Activated T-helper 9 cell treated with anti-CD3 and anti-CD28 coated beads, Interleukin-2, amount 50 U/mL, for 16 hours (primary cell): ENCODE data around the gene UQCR10.
"Not testable (repeated sequence)": the region's sequence is repeated elsewhere in the genome, so short reads cannot be mapped to it uniquely, and the experiment has no call there.

ENCODE experiments used
- DNase-seq: peaks from one replicate; pipeline ENCODE4 v3.0.0-alpha.2; 2020; ENCODE audit warnings: low read depth

UQCR10 gene

DNA sequence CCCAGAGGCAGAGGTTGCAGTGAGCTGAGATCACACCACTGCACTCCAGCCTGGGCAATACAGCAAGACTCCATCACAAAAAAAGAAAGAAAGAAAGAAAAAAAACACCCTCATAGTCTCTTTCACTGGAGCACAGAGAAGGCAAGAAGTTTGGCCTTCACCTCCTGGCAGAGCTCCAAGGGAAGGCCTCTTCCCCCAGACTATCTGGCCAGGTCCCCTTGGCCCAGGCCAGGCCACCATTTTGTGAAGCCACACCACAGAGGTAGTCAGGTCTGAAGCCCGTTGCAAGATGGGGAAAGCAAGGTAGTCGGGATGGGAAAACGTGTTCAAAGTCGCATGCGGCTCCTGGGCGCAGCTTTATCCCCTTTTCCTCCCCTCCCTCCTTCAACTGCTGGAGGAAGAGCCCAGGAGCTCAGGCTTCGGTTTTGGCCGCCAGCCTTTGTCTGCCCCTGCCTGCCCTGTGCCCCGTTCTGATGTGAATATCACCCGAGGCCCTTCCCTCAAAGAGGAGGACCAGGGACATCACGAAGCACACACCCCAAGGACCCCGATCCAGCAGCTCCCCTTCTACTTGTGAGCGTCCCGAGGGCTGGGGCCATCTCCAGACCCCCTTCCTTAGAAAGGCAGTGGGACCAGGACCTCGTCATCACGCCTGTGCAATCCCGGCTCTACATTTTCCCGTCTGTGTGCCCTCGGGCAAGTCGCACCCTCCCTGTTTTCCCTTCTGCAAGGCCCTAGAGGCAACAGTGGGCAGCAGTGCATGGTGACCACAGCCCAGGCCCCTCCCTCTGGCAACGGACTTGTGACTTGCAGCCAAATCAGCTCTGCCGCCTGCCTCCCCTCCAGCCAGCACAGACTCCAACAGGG, 29.7 kb upstream of the UQCR10 start:
- no peak for DNase-seq

DNA sequence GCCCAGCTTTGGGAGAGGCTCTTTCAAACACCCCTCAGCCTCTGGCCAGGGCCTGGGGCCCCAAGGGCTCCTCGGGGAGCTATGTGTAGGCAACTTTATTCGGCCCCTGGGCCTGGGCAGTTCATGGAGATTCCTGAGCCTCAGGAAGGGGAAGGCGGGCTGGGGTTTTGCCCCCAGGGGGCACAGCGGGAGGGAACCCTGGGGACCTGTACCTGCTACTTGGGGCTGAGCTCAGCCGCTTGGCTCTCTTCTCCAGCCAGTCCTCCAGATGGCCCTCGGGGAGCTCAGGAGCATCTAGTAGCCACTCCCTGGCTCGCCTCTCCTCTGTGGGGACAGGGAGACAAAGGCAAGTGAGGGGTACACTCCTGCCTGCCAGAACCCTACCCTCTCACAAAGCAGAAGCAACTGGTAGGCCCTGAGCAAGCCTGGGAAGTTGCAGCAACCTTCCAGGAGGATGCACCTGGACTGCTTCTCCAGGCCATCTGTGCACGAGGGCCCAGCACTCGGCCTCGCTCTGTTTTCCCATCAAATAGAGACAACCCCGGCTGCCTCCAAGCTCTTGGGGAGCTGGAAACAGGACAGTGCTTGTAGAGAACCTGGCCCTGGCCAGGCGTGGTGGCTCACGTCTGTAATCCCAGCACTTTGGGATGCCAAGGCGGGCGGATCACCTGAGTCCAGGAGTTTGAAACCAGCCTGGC, 28.9 kb upstream of the UQCR10 start:
- DNase-seq: no peak

DNA sequence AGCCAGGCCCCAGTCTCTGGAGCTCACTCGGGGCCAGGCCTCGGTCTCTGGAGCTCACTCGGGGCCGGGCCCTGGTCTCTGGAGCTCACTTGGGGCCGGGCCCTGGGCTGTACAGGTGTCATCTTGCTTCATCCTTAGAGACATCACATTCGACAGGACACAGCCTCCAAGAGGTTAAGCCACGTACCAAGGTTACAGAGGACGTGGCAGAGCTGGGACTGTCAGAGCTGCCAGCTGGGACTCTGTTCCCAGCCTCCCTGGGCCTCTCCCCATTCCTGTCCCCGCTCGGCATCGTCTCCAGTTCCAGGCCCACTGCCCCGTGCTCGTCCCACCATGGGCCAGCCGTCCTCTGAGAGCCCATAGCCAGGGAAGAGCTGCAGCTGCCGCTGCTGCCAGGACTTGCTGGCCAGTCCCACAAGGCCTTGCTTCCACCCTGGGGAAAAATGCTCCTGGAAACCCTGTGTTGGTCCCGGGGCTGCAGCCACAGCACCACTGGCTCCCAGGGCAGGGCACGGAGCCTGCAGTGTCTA, 27.8 kb upstream of the UQCR10 start:
- DNase-seq: no peak

- no peak for DNase-seq
Observed at GRCh38 chr22:29740216-29740615, 27.0 kb upstream of the UQCR10 start.

DNA sequence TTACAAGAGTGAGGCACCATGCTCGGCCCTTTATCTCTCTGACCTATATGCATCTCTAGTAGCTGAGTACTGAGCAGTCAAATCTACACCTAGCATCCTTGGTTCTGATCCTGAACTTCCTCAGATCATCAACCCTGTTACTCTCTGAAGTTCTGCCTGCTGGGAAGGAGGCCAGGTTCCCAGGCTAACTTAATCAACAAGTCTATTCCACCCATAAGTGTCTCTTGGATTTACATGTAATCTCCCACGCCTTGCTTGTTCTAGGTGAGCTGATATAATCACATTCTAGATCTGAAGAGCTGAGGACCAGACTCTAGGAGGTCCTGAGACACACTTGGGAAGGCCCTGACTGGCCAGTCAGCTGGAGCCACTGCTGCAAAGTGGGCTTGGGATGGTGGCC, 25.2 kb upstream of the UQCR10 start:
- DNase-seq: no peak

GRCh38 chr22:29742326-29742725, 24.8 kb upstream of the UQCR10 start:
- no peak for DNase-seq

- DNase-seq: no peak
Observed at GRCh38 chr22:29744902-29745301, 22.3 kb upstream of the UQCR10 start.

DNA sequence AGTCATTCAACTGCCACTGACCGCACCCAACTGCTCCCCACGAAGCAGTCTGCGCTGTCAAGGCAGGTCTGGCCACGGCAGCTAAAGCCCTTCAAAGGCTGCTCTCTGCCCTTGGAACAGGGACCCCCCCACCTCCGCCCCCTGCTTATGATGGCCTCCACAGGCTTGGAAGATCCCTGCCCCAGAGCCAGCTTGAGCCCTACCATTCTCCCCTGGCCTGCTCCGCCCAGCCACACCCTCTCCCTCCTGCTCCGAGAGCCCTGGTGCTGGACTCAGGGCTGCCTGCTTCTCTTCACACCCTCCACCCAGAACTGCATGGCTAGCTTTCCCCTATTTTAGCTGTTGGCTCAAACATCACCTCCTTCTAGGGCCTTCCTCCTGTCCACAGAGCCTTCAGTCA, 19.3 kb upstream of the UQCR10 start:
- DNase-seq: no peak

- no peak for DNase-seq
Observed at GRCh38 chr22:29748248-29748893, 18.8 kb upstream of the UQCR10 start.

DNA sequence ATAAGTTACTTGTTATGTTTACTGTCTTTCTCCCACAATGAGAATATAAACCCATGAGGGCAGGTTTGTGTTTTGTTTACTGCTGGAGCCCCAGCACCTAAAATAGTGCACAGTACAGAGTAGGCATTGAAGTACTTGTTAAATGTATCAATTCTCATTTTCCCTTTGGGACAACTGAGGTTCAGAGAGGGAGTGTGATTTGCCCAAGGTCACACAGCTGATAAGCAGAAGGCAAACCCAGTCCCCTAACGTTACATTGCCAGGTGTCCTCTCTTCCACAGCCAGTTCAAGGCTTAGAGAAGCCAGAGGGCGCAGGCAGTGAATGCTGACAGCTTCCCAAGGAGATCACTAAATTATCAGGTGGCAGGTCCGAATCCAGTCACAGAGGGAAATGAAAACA, 17.1 kb upstream of the UQCR10 start:
- DNase-seq: no peak

- DNase-seq: no peak
Observed at GRCh38 chr22:29750559-29751538, 16.3 kb upstream of the UQCR10 start.

DNA sequence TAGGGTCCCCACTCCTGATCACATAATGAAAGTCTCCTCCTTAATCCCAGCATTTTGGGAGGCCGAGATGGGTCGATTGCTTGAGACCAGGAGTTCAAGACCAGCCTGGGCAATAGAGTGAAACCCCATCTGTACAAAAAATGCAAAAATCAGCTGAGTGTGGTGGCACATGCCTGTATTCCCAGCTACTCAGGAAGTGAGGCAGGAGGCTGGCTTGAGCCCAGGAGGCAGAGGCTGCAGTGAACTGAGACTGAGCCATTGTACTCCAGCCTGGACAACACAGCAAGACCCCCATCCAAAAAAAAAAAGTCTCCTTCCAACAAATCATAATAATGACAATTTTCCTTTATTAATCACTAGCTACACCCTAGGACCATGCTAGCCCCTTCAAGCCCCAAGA, 15.5 kb upstream of the UQCR10 start:
- no peak for DNase-seq

GRCh38 chr22:29753808-29754657, 13.1 kb upstream of the UQCR10 start:
- DNase-seq: no peak

DNA sequence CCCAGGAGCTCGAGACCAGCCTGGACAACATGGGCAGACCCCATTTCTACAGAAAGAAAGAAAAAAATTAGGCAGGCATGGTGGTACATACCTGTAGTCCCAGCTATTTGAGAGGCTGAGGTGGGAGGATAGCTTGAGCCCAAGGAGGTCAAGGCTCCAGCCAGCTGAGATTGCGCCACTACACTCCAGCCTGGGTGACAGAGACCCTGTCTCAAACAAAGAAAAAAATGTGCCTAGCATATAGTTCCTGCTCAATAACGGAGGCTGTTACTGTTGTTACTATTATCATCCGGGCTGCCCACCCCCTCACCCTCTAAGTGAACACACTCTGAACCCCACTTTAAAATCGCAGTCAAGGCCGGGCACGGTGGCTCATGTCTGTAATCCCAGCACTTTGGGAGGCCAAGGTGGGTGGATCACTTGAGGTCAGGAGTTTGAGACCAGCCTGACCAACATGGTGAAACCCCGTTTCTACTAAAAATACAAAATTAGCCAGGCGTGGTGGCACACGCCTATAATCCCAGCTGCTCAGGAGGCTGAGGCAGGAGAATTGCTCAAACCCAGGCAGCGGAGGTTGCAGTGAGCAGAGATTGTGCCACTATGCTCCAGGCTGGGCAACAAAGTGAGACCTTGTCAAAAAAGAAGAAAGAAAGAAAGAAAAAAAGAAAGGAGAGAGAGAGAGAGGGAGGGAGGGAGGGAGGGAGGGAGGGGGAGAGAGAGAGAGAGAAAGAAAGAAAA, 12.3 kb upstream of the UQCR10 start:
- not testable (repeated sequence) for DNase-seq

DNA sequence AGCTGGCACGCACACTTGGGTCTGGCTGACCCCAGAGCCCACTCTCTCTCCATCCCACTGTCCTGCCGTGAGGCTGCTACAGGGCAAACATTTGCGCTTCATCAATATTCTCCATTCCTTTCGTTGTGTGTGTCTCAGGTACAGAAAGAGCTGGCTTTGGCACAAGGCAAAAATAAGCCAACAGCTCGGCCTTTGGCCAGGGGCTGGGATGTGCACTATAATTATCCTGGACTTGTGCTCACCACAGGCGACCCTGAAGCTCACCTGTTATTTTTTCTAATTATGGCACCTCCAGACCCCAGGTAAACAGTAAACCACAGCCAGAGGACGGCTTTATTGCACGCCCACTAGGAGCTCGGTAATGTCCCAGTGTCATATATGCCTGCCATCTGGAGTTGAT, 11.3 kb upstream of the UQCR10 start:
- DNase-seq: no peak

DNA sequence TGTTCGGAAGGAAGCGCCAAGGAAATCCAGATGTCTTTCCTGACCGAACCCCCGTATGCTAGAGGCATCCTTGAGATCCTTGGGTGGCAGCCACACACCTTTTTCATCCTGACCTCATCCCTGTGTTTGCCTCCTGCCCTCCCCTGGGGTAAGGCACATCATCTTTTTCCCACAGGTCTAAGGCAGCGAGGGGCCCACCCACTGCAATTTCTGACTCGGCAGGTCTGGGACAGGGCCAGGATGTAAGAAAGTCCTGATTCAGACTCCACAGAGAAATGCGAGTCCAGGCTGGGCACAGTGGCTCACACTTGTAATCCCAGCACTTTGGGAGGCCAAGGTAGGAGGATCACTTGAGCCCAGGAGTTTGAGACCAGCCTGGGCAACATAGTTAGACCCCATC, 10.8 kb upstream of the UQCR10 start:
- no peak for DNase-seq

- no peak for DNase-seq
Observed at GRCh38 chr22:29757096-29757495, 10.1 kb upstream of the UQCR10 start.

GRCh38 chr22:29758068-29758622, 9.0 kb upstream of the UQCR10 start:
- DNase-seq: no peak

DNA sequence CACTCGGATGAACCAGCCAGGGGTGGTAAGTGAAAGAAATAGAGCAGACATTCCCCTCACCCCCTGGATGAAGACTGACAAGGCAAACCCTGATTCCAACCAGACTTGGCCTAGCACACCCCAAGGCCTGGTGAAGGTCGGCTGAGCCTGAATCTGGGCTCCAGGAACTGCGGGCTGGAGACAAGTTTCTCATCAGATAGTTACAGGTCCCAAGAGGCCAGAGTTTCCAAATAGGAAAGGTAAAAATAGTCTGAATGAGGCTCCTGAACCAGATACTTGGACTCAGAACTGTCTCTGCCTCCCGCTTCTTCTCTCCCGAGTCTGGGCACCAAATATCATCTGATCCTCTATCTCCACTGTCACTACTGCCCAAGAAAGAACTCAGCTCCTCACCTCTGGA, 8.2 kb upstream of the UQCR10 start:
- no peak for DNase-seq

DNA sequence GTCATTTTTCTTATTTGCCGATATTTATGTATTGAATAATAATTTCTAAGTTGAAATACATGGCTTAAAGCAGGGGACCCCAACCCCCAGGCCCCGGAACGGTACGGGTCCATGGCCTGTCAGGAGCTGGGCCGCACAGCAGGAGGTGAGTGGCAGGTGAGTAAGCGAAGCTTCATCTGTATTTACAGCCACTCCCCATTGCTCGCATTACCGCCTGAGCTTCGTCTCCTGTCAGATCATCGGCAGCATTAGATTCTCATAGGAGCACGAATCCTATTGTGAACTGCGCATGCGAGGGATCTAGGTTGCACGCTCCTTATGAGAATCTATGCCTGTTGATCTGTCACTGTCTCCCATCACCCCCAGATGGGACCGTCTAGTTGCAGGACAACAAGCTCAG, 4.9 kb upstream of the UQCR10 start:
- DNase-seq: no peak
